MM.1S (cell line): ENCODE measurements around the gene HERC2.
"Not testable (repeated sequence)": the region's sequence is repeated elsewhere in the genome, so short reads cannot be mapped to it uniquely, and the experiment has no call there.

ENCODE experiments used
- DNase-seq: peaks from one replicate; pipeline ENCODE4 v3.0.0-alpha.2; 2015
- H2AFZ ChIP-seq: fragments of 300-600 bp; sonication (generic); 2 replicates; pipeline ENCODE4 v1.6.0; 2016; ENCODE audit warnings: antibody characterized with exemption, low read length
- H3F3A ChIP-seq: fragments of 300-600 bp; sonication (generic); 2 replicates; pipeline ENCODE4 v1.6.1; 2016; ENCODE audit warnings: mild to moderate bottlenecking, antibody characterized with exemption, low read length, moderate library complexity, mixed read lengths; ENCODE audit not compliant: insufficient read depth
- H3K27ac ChIP-seq: fragments of 300-600 bp; sonication (generic); 2 replicates; pipeline ENCODE4 v1.5.1; 2016; ENCODE audit warnings: mild to moderate bottlenecking, low read length
- H3K27me3 ChIP-seq: fragments of 300-600 bp; sonication (generic); replicated peaks from 2 replicates; pipeline ENCODE4 v1.6.0; 2016; ENCODE audit warnings: low read length; ENCODE audit not compliant: insufficient read depth
- H3K36me3 ChIP-seq: fragments of 300-600 bp; sonication (generic); replicated peaks from 2 replicates; pipeline ENCODE4 v1.6.1; 2016; ENCODE audit warnings: mild to moderate bottlenecking, low read length, mixed read lengths; ENCODE audit not compliant: insufficient read depth
- H3K4me1 ChIP-seq: fragments of 300-600 bp; sonication (generic); 2 replicates; pipeline ENCODE4 v1.6.1; 2016; ENCODE audit warnings: low read length, mixed read lengths
- H3K4me2 ChIP-seq: fragments of 300-600 bp; sonication (generic); 2 replicates; pipeline ENCODE4 v1.6.0; 2016; ENCODE audit warnings: low read depth, low read length
- H3K4me3 ChIP-seq: fragments of 300-600 bp; sonication (generic); 2 replicates; pipeline ENCODE4 v1.5.1; 2016; ENCODE audit warnings: low read length, mixed read lengths
- H3K79me2 ChIP-seq: fragments of 300-600 bp; sonication (generic); 2 replicates; pipeline ENCODE4 v1.6.1; 2016; ENCODE audit warnings: mixed run types, low read length, mixed read lengths
- H3K9ac ChIP-seq: fragments of 300-600 bp; sonication (generic); 2 replicates; pipeline ENCODE4 v1.6.1; 2016; ENCODE audit warnings: low read length, mixed read lengths
- H3K9me2 ChIP-seq: fragments of 300-600 bp; sonication (generic); replicated peaks from 2 replicates; pipeline ENCODE4 v1.6.1; 2016; ENCODE audit warnings: mild to moderate bottlenecking, low read length, mixed read lengths; ENCODE audit not compliant: insufficient read depth
- H3K9me3 ChIP-seq: fragments of 300-600 bp; sonication (generic); replicated peaks from 2 replicates; pipeline ENCODE4 v1.6.1; 2016; ENCODE audit warnings: mild to moderate bottlenecking, low read length, mixed read lengths; ENCODE audit not compliant: insufficient read depth
- H4K20me1 ChIP-seq: fragments of 300-600 bp; sonication (generic); 2 replicates; pipeline ENCODE4 v1.6.1; 2016; ENCODE audit warnings: mild to moderate bottlenecking, low read length, moderate library complexity, mixed read lengths; ENCODE audit not compliant: insufficient read depth
- CTCF ChIP-seq: fragments of 300-600 bp; sonication (generic); IDR thresholded peaks from 2 replicates; pipeline ENCODE4 v1.5.1; 2016; ENCODE audit warnings: antibody characterized with exemption, low read length, mixed read lengths
- EZH2 ChIP-seq: fragments of 300-600 bp; sonication (generic); optimal IDR thresholded peaks from 2 replicates; pipeline ENCODE3; 2017; ENCODE audit warnings: low read depth, mild to moderate bottlenecking, antibody characterized with exemption, low read length, mixed read lengths
- EZH2phosphoT487 ChIP-seq: fragments of 300-600 bp; sonication (generic); IDR thresholded peaks from 2 replicates; pipeline ENCODE4 v1.6.1; 2018; ENCODE audit warnings: antibody characterized with exemption, low read length

Gene HERC2

GRCh38 chr15:28243901-28244300 lies 78.1 kb downstream of the HERC2 start:
- no peaks in the 10 kb centered on the region for H3F3A ChIP-seq
- no peaks in the 10 kb centered on the region for H3K9me3 ChIP-seq

GRCh38 chr15:28243399-28243798 lies 78.6 kb downstream of the HERC2 start:
- DNase-seq: no peak
- H3K9me3 ChIP-seq: no peaks in the 10 kb centered on the region
- no peak overlapping the region for H3K27ac ChIP-seq
- H4K20me1 ChIP-seq: no peaks in the 10 kb centered on the region
- H2AFZ ChIP-seq: no peak overlapping the region
- no peaks in the 10 kb centered on the region for H3K79me2 ChIP-seq
- no peaks in the 10 kb centered on the region for H3K9me2 ChIP-seq
- no peaks in the 10 kb centered on the region for H3K27me3 ChIP-seq
- no peaks in the 10 kb centered on the region; the same call in 1 of the 2 replicates for H3K36me3 ChIP-seq
- no peak overlapping the region for H3K9ac ChIP-seq
- no peak overlapping the region for H3K4me2 ChIP-seq
- H3K4me3 ChIP-seq: no peak overlapping the region
- H3F3A ChIP-seq: no peaks in the 10 kb centered on the region
- TF ChIP-seq EZH2: no peak
- TF ChIP-seq CTCF: no peak
- TF ChIP-seq EZH2phosphoT487: no peak
- no peaks in the 10 kb centered on the region for H3K4me1 ChIP-seq

More at GRCh38 chr15:28243901-28244300, 78.1 kb downstream of the HERC2 start:
- Histone ChIP-seq H3K27ac (no peak overlapping the region), H3K4me3 (no peak overlapping the region), H3K4me1 (no peaks in the 10 kb centered on the region), H3K79me2 (no peaks in the 10 kb centered on the region), H3K27me3 (no peaks in the 10 kb centered on the region), H3K4me2 (no peak overlapping the region), H3K9ac (no peak overlapping the region), H4K20me1 (no peaks in the 10 kb centered on the region), H3K9me2 (no peaks in the 10 kb centered on the region), H2AFZ (no peak overlapping the region), H3K36me3 (no peaks in the 10 kb centered on the region; the same call in 1 of the 2 replicates)
- DNase-seq: no peak
- no peak for TF ChIP-seq CTCF
- TF ChIP-seq EZH2: no peak
- no peak for TF ChIP-seq EZH2phosphoT487

- not testable (repeated sequence) for H3K79me2 ChIP-seq, H3K36me3 ChIP-seq, H3K4me1 ChIP-seq, H3K4me2 ChIP-seq, H3F3A ChIP-seq, H3K9me3 ChIP-seq, H3K4me3 ChIP-seq, H3K27ac ChIP-seq, DNase-seq, H4K20me1 ChIP-seq, H3K9ac ChIP-seq, H3K9me2 ChIP-seq, H3K27me3 ChIP-seq, H2AFZ ChIP-seq
These were observed 83.7 kb downstream of the HERC2 start for GRCh38 chr15:28238296-28238695.

- not testable (repeated sequence) for H3K4me1 ChIP-seq, DNase-seq, H3K27me3 ChIP-seq, H3K9me3 ChIP-seq, H3F3A ChIP-seq, H3K4me2 ChIP-seq, H2AFZ ChIP-seq, H4K20me1 ChIP-seq, H3K27ac ChIP-seq, H3K9ac ChIP-seq, H3K36me3 ChIP-seq, H3K79me2 ChIP-seq, H3K4me3 ChIP-seq, H3K9me2 ChIP-seq
These were observed 90.2 kb downstream of the HERC2 start for GRCh38 chr15:28231743-28232142.

- H3K4me3 ChIP-seq, H3K9me2 ChIP-seq, H4K20me1 ChIP-seq, DNase-seq, H3F3A ChIP-seq, H2AFZ ChIP-seq, H3K27me3 ChIP-seq, H3K36me3 ChIP-seq, H3K9me3 ChIP-seq, H3K79me2 ChIP-seq, H3K27ac ChIP-seq, H3K9ac ChIP-seq, H3K4me1 ChIP-seq, H3K4me2 ChIP-seq: not testable (repeated sequence)
These were observed 90.6 kb downstream of the HERC2 start for GRCh38 chr15:28231336-28231735.

- not testable (repeated sequence) for H3K79me2 ChIP-seq, H3K27ac ChIP-seq, H3K36me3 ChIP-seq, DNase-seq, H3K4me2 ChIP-seq, H3K9me2 ChIP-seq, H3K4me3 ChIP-seq, H2AFZ ChIP-seq, H3K9ac ChIP-seq, H3K9me3 ChIP-seq, H3F3A ChIP-seq, H4K20me1 ChIP-seq, H3K27me3 ChIP-seq, H3K4me1 ChIP-seq
These were observed 92.9 kb downstream of the HERC2 start for GRCh38 chr15:28228990-28229640.
